22Rv1 (cell line): Measurements from ENCODE around the gene ATP8B4.

ENCODE experiments used
- CTCF ChIP-seq: fragments of 450-650 bp; IDR thresholded peaks from 2 replicates; pipeline ENCODE4 v1.5.1; 2017; ENCODE audit warnings: mild to moderate bottlenecking
- ZFX ChIP-seq: fragments of 450-650 bp; IDR thresholded peaks from 2 replicates; pipeline ENCODE4 v1.6.1; 2017; ENCODE audit warnings: antibody characterized with exemption, borderline replicate concordance

GRCh38 chr15:50167110-50167509, 48.1 kb upstream of the ATP8B4 start:
- TF ChIP-seq ZFX = no peak
- no peak for TF ChIP-seq CTCF
